SK-N-SH (cell line): ENCODE measurements around the gene SLC14A1.

Source experiments
- CHD2 ChIP-seq: fragments of 150-350 bp; IDR thresholded peaks from 2 replicates; pipeline ENCODE4 v1.6.1; 2018; ENCODE audit warnings: low read length; ENCODE audit not compliant: partially characterized antibody
- EP300 ChIP-seq, 2 experiments: IDR thresholded peaks; 2 replicates each; pipeline versions ENCODE4 v1.4.0 to v1.6.1; 2012; ENCODE audit warnings: borderline replicate concordance in 1 of 2, low read depth in 1 of 2, low read length in 1 of 2
- FOXM1 ChIP-seq: IDR thresholded peaks from 2 replicates; pipeline ENCODE4 v1.4.0; 2012; ENCODE audit warnings: low read depth, mild to moderate bottlenecking
- GABPA ChIP-seq: IDR thresholded peaks from 2 replicates; pipeline ENCODE4 v1.4.0; 2012; ENCODE audit warnings: low read depth, mild to moderate bottlenecking
- NFIC ChIP-seq: IDR thresholded peaks from 2 replicates; pipeline ENCODE4 v1.4.0; 2012; ENCODE audit warnings: borderline replicate concordance
- RAD21 ChIP-seq: IDR thresholded peaks from 2 replicates; pipeline ENCODE4 v1.6.1; 2012; ENCODE audit warnings: mild to moderate bottlenecking, low read length
- TAF1 ChIP-seq: IDR thresholded peaks from 2 replicates; pipeline ENCODE4 v1.6.1; 2012; ENCODE audit warnings: low read depth, mild to moderate bottlenecking, low read length, moderate library complexity, borderline replicate concordance
- TCF12 ChIP-seq: IDR thresholded peaks from 2 replicates; pipeline ENCODE4 v1.4.0; 2012
- TEAD4 ChIP-seq: IDR thresholded peaks from 2 replicates; pipeline ENCODE4 v1.4.0; 2012; ENCODE audit warnings: mild to moderate bottlenecking, borderline replicate concordance; ENCODE audit not compliant: insufficient read depth
- USF2 ChIP-seq: fragments of 150-350 bp; IDR thresholded peaks from 2 replicates; pipeline ENCODE4 v1.6.1; 2017; ENCODE audit warnings: antibody characterized with exemption, low read length, low read depth, borderline replicate concordance
- YY1 ChIP-seq: IDR thresholded peaks from 2 replicates; pipeline ENCODE4 v1.4.0; 2012; ENCODE audit warnings: low read depth, mild to moderate bottlenecking
- ZBTB33 ChIP-seq: IDR thresholded peaks from 2 replicates; pipeline ENCODE4 v1.4.0; 2012; ENCODE audit warnings: low read depth, borderline replicate concordance
- TF ChIP-seq, protein P1 (sequence below): fragments of 200-600 bp; sonication (generic); IDR thresholded peaks from 2 replicates; pipeline ENCODE4 v1.6.1; 2017; ENCODE audit warnings: antibody characterized with exemption, mild to moderate bottlenecking, moderate library complexity
- TF ChIP-seq, protein P2 (sequence below): IDR thresholded peaks from 2 replicates; pipeline ENCODE4 v1.4.0; 2012; ENCODE audit warnings: low read depth, borderline replicate concordance

DNA sequence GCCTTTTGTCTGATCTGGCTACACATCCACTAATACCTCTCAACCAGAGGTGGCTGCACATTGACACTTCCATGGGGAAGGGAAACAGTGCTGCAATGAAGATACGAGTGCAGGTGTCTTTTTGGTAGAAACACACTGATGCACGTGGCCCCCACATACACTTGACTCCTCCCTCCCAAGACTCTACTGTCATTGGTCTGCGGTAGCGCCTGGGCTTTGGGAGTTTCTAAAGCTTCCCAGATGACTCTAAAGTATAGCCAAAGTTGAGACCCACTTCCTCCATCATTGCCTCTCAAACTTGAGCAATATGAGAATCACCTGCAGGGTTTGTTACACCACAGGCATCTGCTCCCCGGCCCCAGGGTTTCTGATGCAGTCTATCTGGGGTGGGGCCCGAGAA is 11.0 kb downstream of the SLC14A1 start:
- TF ChIP-seq YY1 = no peak
- TF ChIP-seq, protein P1, sequence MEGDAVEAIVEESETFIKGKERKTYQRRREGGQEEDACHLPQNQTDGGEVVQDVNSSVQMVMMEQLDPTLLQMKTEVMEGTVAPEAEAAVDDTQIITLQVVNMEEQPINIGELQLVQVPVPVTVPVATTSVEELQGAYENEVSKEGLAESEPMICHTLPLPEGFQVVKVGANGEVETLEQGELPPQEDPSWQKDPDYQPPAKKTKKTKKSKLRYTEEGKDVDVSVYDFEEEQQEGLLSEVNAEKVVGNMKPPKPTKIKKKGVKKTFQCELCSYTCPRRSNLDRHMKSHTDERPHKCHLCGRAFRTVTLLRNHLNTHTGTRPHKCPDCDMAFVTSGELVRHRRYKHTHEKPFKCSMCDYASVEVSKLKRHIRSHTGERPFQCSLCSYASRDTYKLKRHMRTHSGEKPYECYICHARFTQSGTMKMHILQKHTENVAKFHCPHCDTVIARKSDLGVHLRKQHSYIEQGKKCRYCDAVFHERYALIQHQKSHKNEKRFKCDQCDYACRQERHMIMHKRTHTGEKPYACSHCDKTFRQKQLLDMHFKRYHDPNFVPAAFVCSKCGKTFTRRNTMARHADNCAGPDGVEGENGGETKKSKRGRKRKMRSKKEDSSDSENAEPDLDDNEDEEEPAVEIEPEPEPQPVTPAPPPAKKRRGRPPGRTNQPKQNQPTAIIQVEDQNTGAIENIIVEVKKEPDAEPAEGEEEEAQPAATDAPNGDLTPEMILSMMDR = no peak
- no peak for TF ChIP-seq TEAD4
- no peak for TF ChIP-seq ZBTB33
- no peak for TF ChIP-seq EP300 (IDR thresholded peaks at IDR 0.05; ENCODE audit: borderline replicate concordance in 1 of 2, low read depth in 1 of 2, low read length in 1 of 2)
- no peak for TF ChIP-seq RAD21
- TF ChIP-seq CHD2 = no peak
- TF ChIP-seq, protein P2, sequence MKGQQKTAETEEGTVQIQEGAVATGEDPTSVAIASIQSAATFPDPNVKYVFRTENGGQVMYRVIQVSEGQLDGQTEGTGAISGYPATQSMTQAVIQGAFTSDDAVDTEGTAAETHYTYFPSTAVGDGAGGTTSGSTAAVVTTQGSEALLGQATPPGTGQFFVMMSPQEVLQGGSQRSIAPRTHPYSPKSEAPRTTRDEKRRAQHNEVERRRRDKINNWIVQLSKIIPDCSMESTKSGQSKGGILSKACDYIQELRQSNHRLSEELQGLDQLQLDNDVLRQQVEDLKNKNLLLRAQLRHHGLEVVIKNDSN = no peak
- no peak for TF ChIP-seq TAF1
- TF ChIP-seq USF2 = no peak
- no peak for TF ChIP-seq TCF12
- TF ChIP-seq FOXM1 = no peak
- TF ChIP-seq GABPA = no peak
- TF ChIP-seq NFIC = no peak
